GM18511 (cell line): Measurements from ENCODE around the gene MED9.
"Not testable (repeated sequence)": the region's sequence is repeated elsewhere in the genome, so short reads cannot be mapped to it uniquely, and the experiment has no call there.

Experiments
- ATAC-seq: cut with Tn5 transposase; IDR thresholded peaks from one replicate; pipeline ENCODE4 v1.9.1; 2021; ENCODE audit warnings: mild to moderate bottlenecking, moderate library complexity; ENCODE audit not compliant: unreplicated experiment

The MED9 gene

GRCh38 chr17:17476865-17477467 is at the start of gene MED9:
Gene MED9, plus strand, starts transcription at chr17:17477000. Its CDS starts 42 bp downstream, at chr17:17477042.
- peak; percentile 78 for ATAC-seq

GRCh38 chr17:17429222-17429621 is 47.6 kb upstream of the MED9 start:
- ATAC-seq: no peak

- ATAC-seq: not testable (repeated sequence)
Measured at GRCh38 chr17:17430924-17431323, 45.9 kb upstream of the MED9 start.

GRCh38 chr17:17431605-17432004 is 45.2 kb upstream of the MED9 start:
- no peak for ATAC-seq

- ATAC-seq: no peak
Measured at GRCh38 chr17:17433000-17433703, 43.6 kb upstream of the MED9 start.

- no peak for ATAC-seq
Measured at GRCh38 chr17:17434477-17434876, 42.3 kb upstream of the MED9 start.

- no peak for ATAC-seq
Measured at GRCh38 chr17:17435323-17435722, 41.5 kb upstream of the MED9 start.

GRCh38 chr17:17437461-17437860 is 39.3 kb upstream of the MED9 start:
- no peak for ATAC-seq

GRCh38 chr17:17437893-17438292 is 38.9 kb upstream of the MED9 start:
- ATAC-seq: no peak

- ATAC-seq: no peak
Measured at GRCh38 chr17:17440010-17440843, 36.6 kb upstream of the MED9 start.

GRCh38 chr17:17440938-17441675 is 35.7 kb upstream of the MED9 start:
- ATAC-seq: no peak

GRCh38 chr17:17443173-17443572 is 33.6 kb upstream of the MED9 start:
- ATAC-seq: no peak

GRCh38 chr17:17445296-17445924 is 31.4 kb upstream of the MED9 start:
- no peak for ATAC-seq

GRCh38 chr17:17445925-17446665 is 30.7 kb upstream of the MED9 start:
- ATAC-seq: no peak

GRCh38 chr17:17446666-17447155 is 30.1 kb upstream of the MED9 start:
- no peak for ATAC-seq

- no peak for ATAC-seq
Measured at GRCh38 chr17:17447264-17447663, 29.5 kb upstream of the MED9 start.

- no peak for ATAC-seq
Measured at GRCh38 chr17:17448076-17448475, 28.7 kb upstream of the MED9 start.

GRCh38 chr17:17448723-17449122 is 28.1 kb upstream of the MED9 start:
- no peak for ATAC-seq

GRCh38 chr17:17453088-17453487 is 23.7 kb upstream of the MED9 start:
- ATAC-seq: no peak

GRCh38 chr17:17454276-17454675 is 22.5 kb upstream of the MED9 start:
- ATAC-seq: no peak
